HG02938 (cell line): Measurements from ENCODE around the gene ZNF726.
"Not testable (repeated sequence)": the region's sequence is repeated elsewhere in the genome, so short reads cannot be mapped to it uniquely, and the experiment has no call there.

Source experiments
- ATAC-seq: cut with Tn5 transposase; IDR thresholded peaks from one replicate; pipeline ENCODE4 v1.9.1; 2021; ENCODE audit warnings: mild to moderate bottlenecking, moderate library complexity; ENCODE audit not compliant: unreplicated experiment

ZNF726 gene

GRCh38 chr19:23937031-23937430, 22.3 kb downstream of the ZNF726 start:
- not testable (repeated sequence) for ATAC-seq

- no peak for ATAC-seq
These were observed 28.7 kb downstream of the ZNF726 start for GRCh38 chr19:23943411-23943810.

GRCh38 chr19:23946569-23946968, 31.9 kb downstream of the ZNF726 start:
- ATAC-seq, result no peak

- ATAC-seq, result no peak
These were observed 34.9 kb downstream of the ZNF726 start for GRCh38 chr19:23949611-23950010.

- no peak for ATAC-seq
These were observed 41.4 kb downstream of the ZNF726 start for GRCh38 chr19:23956051-23956450.

- no peak for ATAC-seq
These were observed 43.1 kb downstream of the ZNF726 start for GRCh38 chr19:23957660-23958281.

- ATAC-seq, result not testable (repeated sequence)
These were observed 48.7 kb downstream of the ZNF726 start for GRCh38 chr19:23963396-23963795.

GRCh38 chr19:23963881-23964280, 49.2 kb downstream of the ZNF726 start:
- not testable (repeated sequence) for ATAC-seq

GRCh38 chr19:23964334-23964733, 49.6 kb downstream of the ZNF726 start:
- ATAC-seq, result not testable (repeated sequence)

GRCh38 chr19:23969630-23970029, 54.9 kb downstream of the ZNF726 start:
- ATAC-seq, result no peak

- ATAC-seq, result no peak
These were observed 56.9 kb downstream of the ZNF726 start for GRCh38 chr19:23971598-23971997.

GRCh38 chr19:23972161-23972560, 57.5 kb downstream of the ZNF726 start:
- no peak for ATAC-seq

- no peak for ATAC-seq
These were observed 60.3 kb downstream of the ZNF726 start for GRCh38 chr19:23974941-23975340.

- not testable (repeated sequence) for ATAC-seq
These were observed 61.9 kb downstream of the ZNF726 start for GRCh38 chr19:23976631-23977030.

GRCh38 chr19:23977256-23977655, 62.6 kb downstream of the ZNF726 start:
- ATAC-seq, result not testable (repeated sequence)

- no peak for ATAC-seq
These were observed 63.4 kb downstream of the ZNF726 start for GRCh38 chr19:23978068-23978467.

- no peak for ATAC-seq
These were observed 66.1 kb downstream of the ZNF726 start for GRCh38 chr19:23980805-23981204.

GRCh38 chr19:23981863-23982262, 67.2 kb downstream of the ZNF726 start:
- no peak for ATAC-seq

GRCh38 chr19:23983406-23983805, 68.7 kb downstream of the ZNF726 start:
- ATAC-seq, result no peak
